ENCODE measurements around the gene USP4. TPM values are rescaled to one million over a fixed set of nuclear protein-coding genes. Genes with fewer than 3 reads are reported as not detected.

The USP4 gene
- total and polyA plus RNA-seq, 2 of the 8 experiments (the other 6 are each of a cell fraction or from before 2014, with no cell fraction given): 16.0 to 27.8 TPM

GRCh38 chr3:49333091-49333490, 6.8 kb downstream of the USP4 start (continued):
- TF ChIP-seq SUZ12 (IDR thresholded peaks at IDR 0.05; ENCODE audit: low read length) (no peak), TAF1 (IDR thresholded peaks at IDR 0.05; ENCODE audit: low read depth, low read length) (no peak), YY1 (IDR thresholded peaks at IDR 0.05; ENCODE audit: low read depth, low read length) (no peak), TEAD4 (IDR thresholded peaks at IDR 0.05; ENCODE audit: low read depth, low read length) (no peak), JUN (IDR thresholded peaks at IDR 0.05; ENCODE audit: low read depth, low read length) (no peak), SIRT6 (IDR thresholded peaks at IDR 0.05; ENCODE audit: low read length) (no peak), NRF1 (IDR thresholded peaks at IDR 0.05; ENCODE audit: low read depth, low read length) (no peak), CREB1 (IDR thresholded peaks at IDR 0.05) (no peak), SIX5 (IDR thresholded peaks at IDR 0.05; ENCODE audit: low read depth, low read length) (no peak), RXRA (IDR thresholded peaks at IDR 0.05; ENCODE audit: insufficient read depth, low read depth, low read length) (no peak)
- TF ChIP-seq, protein P1, sequence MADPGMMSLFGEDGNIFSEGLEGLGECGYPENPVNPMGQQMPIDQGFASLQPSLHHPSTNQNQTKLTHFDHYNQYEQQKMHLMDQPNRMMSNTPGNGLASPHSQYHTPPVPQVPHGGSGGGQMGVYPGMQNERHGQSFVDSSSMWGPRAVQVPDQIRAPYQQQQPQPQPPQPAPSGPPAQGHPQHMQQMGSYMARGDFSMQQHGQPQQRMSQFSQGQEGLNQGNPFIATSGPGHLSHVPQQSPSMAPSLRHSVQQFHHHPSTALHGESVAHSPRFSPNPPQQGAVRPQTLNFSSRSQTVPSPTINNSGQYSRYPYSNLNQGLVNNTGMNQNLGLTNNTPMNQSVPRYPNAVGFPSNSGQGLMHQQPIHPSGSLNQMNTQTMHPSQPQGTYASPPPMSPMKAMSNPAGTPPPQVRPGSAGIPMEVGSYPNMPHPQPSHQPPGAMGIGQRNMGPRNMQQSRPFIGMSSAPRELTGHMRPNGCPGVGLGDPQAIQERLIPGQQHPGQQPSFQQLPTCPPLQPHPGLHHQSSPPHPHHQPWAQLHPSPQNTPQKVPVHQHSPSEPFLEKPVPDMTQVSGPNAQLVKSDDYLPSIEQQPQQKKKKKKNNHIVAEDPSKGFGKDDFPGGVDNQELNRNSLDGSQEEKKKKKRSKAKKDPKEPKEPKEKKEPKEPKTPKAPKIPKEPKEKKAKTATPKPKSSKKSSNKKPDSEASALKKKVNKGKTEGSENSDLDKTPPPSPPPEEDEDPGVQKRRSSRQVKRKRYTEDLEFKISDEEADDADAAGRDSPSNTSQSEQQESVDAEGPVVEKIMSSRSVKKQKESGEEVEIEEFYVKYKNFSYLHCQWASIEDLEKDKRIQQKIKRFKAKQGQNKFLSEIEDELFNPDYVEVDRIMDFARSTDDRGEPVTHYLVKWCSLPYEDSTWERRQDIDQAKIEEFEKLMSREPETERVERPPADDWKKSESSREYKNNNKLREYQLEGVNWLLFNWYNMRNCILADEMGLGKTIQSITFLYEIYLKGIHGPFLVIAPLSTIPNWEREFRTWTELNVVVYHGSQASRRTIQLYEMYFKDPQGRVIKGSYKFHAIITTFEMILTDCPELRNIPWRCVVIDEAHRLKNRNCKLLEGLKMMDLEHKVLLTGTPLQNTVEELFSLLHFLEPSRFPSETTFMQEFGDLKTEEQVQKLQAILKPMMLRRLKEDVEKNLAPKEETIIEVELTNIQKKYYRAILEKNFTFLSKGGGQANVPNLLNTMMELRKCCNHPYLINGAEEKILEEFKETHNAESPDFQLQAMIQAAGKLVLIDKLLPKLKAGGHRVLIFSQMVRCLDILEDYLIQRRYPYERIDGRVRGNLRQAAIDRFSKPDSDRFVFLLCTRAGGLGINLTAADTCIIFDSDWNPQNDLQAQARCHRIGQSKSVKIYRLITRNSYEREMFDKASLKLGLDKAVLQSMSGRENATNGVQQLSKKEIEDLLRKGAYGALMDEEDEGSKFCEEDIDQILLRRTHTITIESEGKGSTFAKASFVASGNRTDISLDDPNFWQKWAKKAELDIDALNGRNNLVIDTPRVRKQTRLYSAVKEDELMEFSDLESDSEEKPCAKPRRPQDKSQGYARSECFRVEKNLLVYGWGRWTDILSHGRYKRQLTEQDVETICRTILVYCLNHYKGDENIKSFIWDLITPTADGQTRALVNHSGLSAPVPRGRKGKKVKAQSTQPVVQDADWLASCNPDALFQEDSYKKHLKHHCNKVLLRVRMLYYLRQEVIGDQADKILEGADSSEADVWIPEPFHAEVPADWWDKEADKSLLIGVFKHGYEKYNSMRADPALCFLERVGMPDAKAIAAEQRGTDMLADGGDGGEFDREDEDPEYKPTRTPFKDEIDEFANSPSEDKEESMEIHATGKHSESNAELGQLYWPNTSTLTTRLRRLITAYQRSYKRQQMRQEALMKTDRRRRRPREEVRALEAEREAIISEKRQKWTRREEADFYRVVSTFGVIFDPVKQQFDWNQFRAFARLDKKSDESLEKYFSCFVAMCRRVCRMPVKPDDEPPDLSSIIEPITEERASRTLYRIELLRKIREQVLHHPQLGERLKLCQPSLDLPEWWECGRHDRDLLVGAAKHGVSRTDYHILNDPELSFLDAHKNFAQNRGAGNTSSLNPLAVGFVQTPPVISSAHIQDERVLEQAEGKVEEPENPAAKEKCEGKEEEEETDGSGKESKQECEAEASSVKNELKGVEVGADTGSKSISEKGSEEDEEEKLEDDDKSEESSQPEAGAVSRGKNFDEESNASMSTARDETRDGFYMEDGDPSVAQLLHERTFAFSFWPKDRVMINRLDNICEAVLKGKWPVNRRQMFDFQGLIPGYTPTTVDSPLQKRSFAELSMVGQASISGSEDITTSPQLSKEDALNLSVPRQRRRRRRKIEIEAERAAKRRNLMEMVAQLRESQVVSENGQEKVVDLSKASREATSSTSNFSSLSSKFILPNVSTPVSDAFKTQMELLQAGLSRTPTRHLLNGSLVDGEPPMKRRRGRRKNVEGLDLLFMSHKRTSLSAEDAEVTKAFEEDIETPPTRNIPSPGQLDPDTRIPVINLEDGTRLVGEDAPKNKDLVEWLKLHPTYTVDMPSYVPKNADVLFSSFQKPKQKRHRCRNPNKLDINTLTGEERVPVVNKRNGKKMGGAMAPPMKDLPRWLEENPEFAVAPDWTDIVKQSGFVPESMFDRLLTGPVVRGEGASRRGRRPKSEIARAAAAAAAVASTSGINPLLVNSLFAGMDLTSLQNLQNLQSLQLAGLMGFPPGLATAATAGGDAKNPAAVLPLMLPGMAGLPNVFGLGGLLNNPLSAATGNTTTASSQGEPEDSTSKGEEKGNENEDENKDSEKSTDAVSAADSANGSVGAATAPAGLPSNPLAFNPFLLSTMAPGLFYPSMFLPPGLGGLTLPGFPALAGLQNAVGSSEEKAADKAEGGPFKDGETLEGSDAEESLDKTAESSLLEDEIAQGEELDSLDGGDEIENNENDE (IDR thresholded peaks at IDR 0.05; ENCODE audit: insufficient replicate concordance, low read length): no peak
